Fibroblast of mammary gland (primary cell): ENCODE results near the gene SERPINB10.

Experiments
- DNase-seq: peaks from one replicate; pipeline ENCODE4 v3.0.0-alpha.2; 2010; ENCODE audit warnings: low read depth
- H3K4me3 ChIP-seq: 2 replicates; pipeline ENCODE4 v1.5.1; 2011; ENCODE audit warnings: low read depth, mild to moderate bottlenecking, low read length, moderate library complexity; ENCODE audit not compliant: control insufficient read depth
- CTCF ChIP-seq: conservative IDR thresholded peaks from 2 replicates; pipeline ENCODE4 v1.5.1; 2011; ENCODE audit warnings: low read depth, low read length, inconsistent platforms; ENCODE audit not compliant: control insufficient read depth, insufficient read depth

Gene SERPINB10

GRCh38 chr18:63890237-63890949 is 17.4 kb upstream of the SERPINB10 start:
- no peak for DNase-seq
- TF ChIP-seq CTCF = no peak
- H3K4me3 ChIP-seq = no peak overlapping the region

GRCh38 chr18:63890950-63891304 is 16.8 kb upstream of the SERPINB10 start:
- DNase-seq = peak; percentile 12
- no peak for TF ChIP-seq CTCF

GRCh38 chr18:63892566-63892965 is 15.2 kb upstream of the SERPINB10 start:
- peak; percentile 20 for DNase-seq
- no peak overlapping the region for H3K4me3 ChIP-seq

More at GRCh38 chr18:63890950-63891304, 16.8 kb upstream of the SERPINB10 start:
- H3K4me3 ChIP-seq = no peak overlapping the region

GRCh38 chr18:63894106-63894772 is 13.5 kb upstream of the SERPINB10 start:
- no peak overlapping the region for H3K4me3 ChIP-seq
- no peak for TF ChIP-seq CTCF
- no peak for DNase-seq

More at GRCh38 chr18:63892566-63892965, 15.2 kb upstream of the SERPINB10 start:
- TF ChIP-seq CTCF = no peak

- H3K4me3 ChIP-seq = no peak overlapping the region
- TF ChIP-seq CTCF = no peak
- no peak for DNase-seq
Observed at GRCh38 chr18:63895190-63895589, 12.6 kb upstream of the SERPINB10 start.

GRCh38 chr18:63897072-63897471 is 10.7 kb upstream of the SERPINB10 start:
- H3K4me3 ChIP-seq = no peak overlapping the region
- peak; percentile 38 for DNase-seq
- TF ChIP-seq CTCF = no peak

GRCh38 chr18:63899206-63899605 is 8.6 kb upstream of the SERPINB10 start:
- H3K4me3 ChIP-seq = no peak overlapping the region
- no peak for DNase-seq
- TF ChIP-seq CTCF = no peak
